ENCODE measurements around the gene NAALAD2.

GRCh38 chr11:90228056-90228455 lies 93.6 kb downstream of the NAALAD2 start:
- TF ChIP-seq CTCF (IDR thresholded peaks at IDR 0.05; ENCODE audit: insufficient read depth, low read length, poor library complexity, severe bottlenecking) (no peak), EZH2phosphoT487 (conservative IDR thresholded peaks at IDR 0.05; ENCODE audit: low read length) (no peak)
